MM.1S (cell line): ENCODE measurements around the gene TMEM256.

Experiments used
- CTCF ChIP-seq: fragments of 300-600 bp; sonication (generic); IDR thresholded peaks from 2 replicates; pipeline ENCODE4 v1.5.1; 2016; ENCODE audit warnings: antibody characterized with exemption, low read length, mixed read lengths
- EZH2phosphoT487 ChIP-seq: fragments of 300-600 bp; sonication (generic); IDR thresholded peaks from 2 replicates; pipeline ENCODE4 v1.6.1; 2018; ENCODE audit warnings: antibody characterized with exemption, low read length

- TF ChIP-seq CTCF (no peak), EZH2phosphoT487 (no peak)
These were observed 10.9 kb upstream of the TMEM256 start for GRCh38 chr17:7414837-7415236.
